SH-SY5Y (cell line): ENCODE results near the gene ZSCAN31.

Experiments used
- GATA2 ChIP-seq: IDR thresholded peaks from 2 replicates; pipeline ENCODE4 v1.6.1; 2011; ENCODE audit warnings: mild to moderate bottlenecking, low read depth, low read length
- GATA3 ChIP-seq: IDR thresholded peaks from 2 replicates; pipeline ENCODE4 v1.6.1; 2011; ENCODE audit warnings: low read depth, mild to moderate bottlenecking, low read length, moderate library complexity

DNA sequence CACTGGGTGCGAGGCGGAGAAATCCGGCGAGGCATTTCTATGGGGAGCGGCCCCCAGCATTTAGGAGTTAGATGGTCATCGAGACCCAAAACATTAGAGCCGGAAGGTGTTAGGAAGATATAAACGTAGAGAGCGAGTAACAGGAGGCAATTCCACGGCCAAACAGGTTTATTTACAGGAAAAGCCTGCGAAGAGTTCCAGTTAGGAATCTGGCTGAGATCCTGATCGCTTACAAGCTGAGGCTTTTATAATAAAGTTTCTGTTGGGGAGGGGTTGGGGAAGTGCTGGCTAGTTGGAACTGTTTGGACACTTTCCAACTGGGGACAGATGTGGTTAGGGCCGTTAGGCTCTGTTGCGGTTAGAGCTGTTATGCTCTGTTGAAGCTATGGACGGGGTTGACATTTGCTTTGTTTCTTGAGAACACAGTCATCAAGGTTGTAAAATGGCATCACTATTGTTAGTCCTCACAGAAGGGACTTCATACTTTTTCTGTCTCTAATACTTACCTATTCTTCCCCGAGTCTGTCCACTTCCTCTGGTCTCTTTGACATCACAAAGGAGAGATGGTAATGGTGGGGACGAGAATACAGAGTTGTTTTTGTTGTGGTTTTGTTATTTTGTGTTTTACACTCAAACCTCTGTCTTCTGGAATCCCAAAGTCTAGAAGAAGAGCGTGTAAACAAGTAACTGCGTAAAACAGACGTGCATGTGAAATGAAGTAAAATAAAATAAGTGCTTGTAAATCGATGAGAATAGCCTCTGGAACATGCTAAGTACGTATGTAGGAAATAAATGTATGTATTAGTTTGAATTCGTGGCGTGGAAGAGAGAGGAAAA is 554 bp upstream of the ZSCAN31 start:
- TF ChIP-seq GATA3 (no peak), GATA2 (no peak)
